ENCODE results near the gene ADAM33.
A peak's percentile ranks its signal among the peaks of the same experiment; 100 is the strongest.

The ADAM33 gene

DNA sequence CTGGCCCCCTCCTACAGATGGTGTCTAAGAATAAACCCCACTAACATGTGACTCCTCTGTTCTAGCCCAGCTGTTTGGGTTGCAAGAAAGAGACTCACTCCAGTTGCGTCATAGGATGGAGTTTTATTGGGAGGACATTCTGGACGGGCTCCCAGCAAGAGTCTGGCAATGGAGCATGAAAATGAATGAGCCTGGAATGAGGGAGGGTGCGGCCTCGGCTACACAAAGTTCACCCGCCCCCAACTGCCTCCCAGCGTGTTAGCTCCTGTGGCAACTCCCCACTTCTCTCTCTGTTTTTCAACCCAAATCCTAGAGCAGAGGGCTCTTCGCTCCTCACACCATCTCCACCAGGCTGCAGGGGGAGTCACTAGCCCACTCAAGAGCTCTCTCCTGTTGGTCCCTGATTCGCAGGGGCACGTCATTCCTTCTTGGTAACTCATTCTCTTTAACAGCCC lies 5.1 kb upstream of the ADAM33 start:
- Mint-ChIP-seq H3K27ac (no peak overlapping the region), H3K27me3 (peaks cover 29 to 43% of the 10 kb centered on the region in 2 donors)
- DNase-seq = no peak

DNA sequence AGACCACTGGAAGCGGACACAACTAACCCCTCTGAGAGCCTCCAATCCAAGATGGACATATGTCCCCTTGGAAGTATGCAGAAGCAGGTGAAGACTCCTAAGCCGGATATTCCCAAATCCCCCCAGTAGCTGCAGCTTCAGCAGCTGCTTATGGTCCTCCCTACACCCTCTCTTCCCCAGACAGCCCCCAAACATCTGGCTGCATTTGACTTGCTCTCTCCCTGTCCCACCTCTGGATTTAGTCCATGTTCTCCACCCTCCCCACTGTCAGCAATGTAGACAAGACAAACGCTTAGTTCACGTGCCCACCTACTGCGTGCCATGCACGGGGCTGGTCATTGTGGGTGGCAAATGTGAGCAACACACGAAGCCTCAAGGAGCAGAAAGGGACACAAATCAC lies 4.6 kb upstream of the ADAM33 start:
- no peak overlapping the region for H3K27ac Mint-ChIP-seq
- H3K4me3 Mint-ChIP-seq = no peak overlapping the region
- DNase-seq (no peak), ATAC-seq (replicated peaks) (no peak)
- peaks cover 32 to 45% of the 10 kb centered on the region in 2 donors for H3K27me3 Mint-ChIP-seq
- H3K4me1 Mint-ChIP-seq = peaks cover 0 to 3% of the 10 kb centered on the region in 2 donors
- H3K9me3 Mint-ChIP-seq = peaks cover 0 to 1% of the 10 kb centered on the region in 2 donors
- no peaks in the 10 kb centered on the region for H3K36me3 Mint-ChIP-seq

More for the DNA sequence above, 5.1 kb upstream of the ADAM33 start:
- H3K36me3 Mint-ChIP-seq = no peaks in the 10 kb centered on the region
- no peak overlapping the region for H3K4me3 Mint-ChIP-seq
- H3K9me3 Mint-ChIP-seq = peaks cover 0 to 1% of the 10 kb centered on the region in 2 donors
- ATAC-seq (replicated peaks) = no peak
- H3K4me1 Mint-ChIP-seq = no peaks in the 10 kb centered on the region

DNA sequence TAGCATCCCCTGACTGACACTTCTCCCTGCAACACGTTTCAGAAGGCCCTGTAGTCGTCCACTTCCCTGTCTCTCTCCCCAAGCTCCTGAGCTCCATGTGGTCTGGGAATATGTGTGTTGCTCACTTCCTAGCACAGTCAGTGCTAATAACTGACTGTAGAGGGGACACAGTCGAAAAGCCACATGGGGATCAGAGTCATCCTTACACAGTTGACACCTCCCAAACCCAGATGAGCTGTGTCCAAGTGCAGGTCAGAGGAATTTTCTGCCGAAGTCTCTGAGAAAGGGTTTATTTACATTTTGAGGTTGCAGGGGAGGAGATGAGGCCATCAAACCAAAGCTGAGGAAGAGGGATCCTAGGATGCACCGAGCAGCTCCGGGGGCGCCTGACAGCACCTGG lies 3.5 kb upstream of the ADAM33 start:
- DNase-seq = no peak
- Mint-ChIP-seq H3K4me1 (peaks cover 4 to 8% of the 10 kb centered on the region in 2 donors), H3K9me3 (peaks cover 0 to 1% of the 10 kb centered on the region in 2 donors), H3K36me3 (no peaks in the 10 kb centered on the region), H3K4me3 (no peak overlapping the region), H3K27ac (no peak overlapping the region), H3K27me3 (peaks cover 42 to 56% of the 10 kb centered on the region in 2 donors)
- no peak for ATAC-seq (replicated peaks)

GRCh38 chr20:3681352-3681930 lies 369 bp downstream of the ADAM33 start:
- peak overlapping the region; percentile 4 to 11 for H3K4me3 Mint-ChIP-seq
- DNase-seq (no peak), ATAC-seq (replicated peaks) (no peak)
- H3K4me1 Mint-ChIP-seq = peaks cover 8 to 15% of the 10 kb centered on the region in 2 donors
- no peaks in the 10 kb centered on the region for H3K36me3 Mint-ChIP-seq
- H3K9me3 Mint-ChIP-seq = no peaks in the 10 kb centered on the region
- H3K27ac Mint-ChIP-seq = peak overlapping the region; percentile 49
- H3K27me3 Mint-ChIP-seq = peaks cover 67 to 84% of the 10 kb centered on the region in 2 donors

- Mint-ChIP-seq H3K27me3 (peaks cover 65 to 87% of the 10 kb centered on the region in 2 donors), H3K4me3 (peak overlapping the region in 1 of 2 donors; percentile 11), H3K36me3 (no peaks in the 10 kb centered on the region), H3K9me3 (no peaks in the 10 kb centered on the region), H3K27ac (no peak overlapping the region), H3K4me1 (peaks cover 8 to 15% of the 10 kb centered on the region in 2 donors)
- DNase-seq = no peak
- ATAC-seq (replicated peaks) = no peak
Observed at GRCh38 chr20:3680701-3681351, 984 bp downstream of the ADAM33 start.

DNA sequence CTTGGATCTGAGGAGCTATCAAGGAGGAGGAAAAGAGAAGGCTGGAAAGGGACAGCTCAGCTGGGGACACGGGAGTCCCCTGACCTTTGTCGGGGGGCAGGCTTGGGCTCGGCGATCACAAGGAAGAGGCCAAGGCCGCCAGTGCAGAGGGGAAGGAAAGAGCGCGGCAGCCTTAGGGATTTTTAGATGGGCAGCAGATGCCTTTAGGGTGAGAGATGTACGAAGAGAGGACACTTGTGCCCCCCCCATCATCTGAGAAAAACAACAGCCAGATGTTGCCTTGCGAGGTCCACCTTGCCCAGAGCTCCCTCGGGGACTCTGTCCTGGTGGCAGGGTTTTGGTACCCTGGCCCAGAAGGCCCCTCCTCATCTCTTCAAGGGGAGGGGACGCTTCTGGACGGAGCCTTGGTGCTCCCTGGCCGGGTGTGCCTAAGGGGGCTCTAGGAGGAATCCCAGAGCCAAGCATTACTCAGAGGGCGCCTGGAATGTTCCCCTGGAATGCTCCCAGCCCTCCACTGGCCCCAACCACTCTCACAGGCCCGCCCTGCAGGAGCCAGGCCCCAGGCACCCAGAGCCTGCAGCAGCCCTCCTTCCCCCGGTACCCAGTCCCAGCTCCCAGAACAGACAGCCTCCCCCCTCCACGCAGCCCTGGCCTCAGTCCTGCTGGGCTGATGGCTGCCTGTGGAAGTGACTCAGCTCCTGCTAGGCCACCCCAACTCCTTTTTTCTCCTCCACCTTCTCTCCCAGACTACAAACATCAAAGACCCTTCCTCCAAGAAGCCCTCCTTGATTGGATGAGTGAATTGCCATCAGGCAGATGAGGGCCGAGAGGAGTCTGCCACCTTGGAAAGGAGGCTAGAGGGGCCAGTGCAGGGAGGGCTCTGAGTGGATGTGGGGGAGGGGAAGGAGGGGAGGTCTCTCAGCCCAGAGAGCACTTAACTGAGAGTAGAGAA lies 1.8 kb downstream of the ADAM33 start:
- peaks cover 8 to 15% of the 10 kb centered on the region in 2 donors for H3K4me1 Mint-ChIP-seq
- peaks cover 68 to 87% of the 10 kb centered on the region in 2 donors for H3K27me3 Mint-ChIP-seq
- no peak for DNase-seq
- no peak overlapping the region for H3K27ac Mint-ChIP-seq
- no peak for ATAC-seq (replicated peaks)
- H3K36me3 Mint-ChIP-seq = no peaks in the 10 kb centered on the region
- H3K9me3 Mint-ChIP-seq = no peaks in the 10 kb centered on the region
- H3K4me3 Mint-ChIP-seq = no peak overlapping the region

GRCh38 chr20:3678856-3679720 lies 2.7 kb downstream of the ADAM33 start:
- Mint-ChIP-seq H3K4me3 (no peak overlapping the region), H3K9me3 (no peaks in the 10 kb centered on the region), H3K27ac (no peak overlapping the region), H3K27me3 (peaks cover 73 to 89% of the 10 kb centered on the region in 2 donors), H3K36me3 (no peaks in the 10 kb centered on the region), H3K4me1 (peaks cover 8 to 15% of the 10 kb centered on the region in 2 donors)
- ATAC-seq (replicated peaks) = no peak
- DNase-seq = no peak

GRCh38 chr20:3678198-3678597 lies 3.6 kb downstream of the ADAM33 start:
- no peak overlapping the region for H3K4me3 Mint-ChIP-seq
- no peaks in the 10 kb centered on the region for H3K36me3 Mint-ChIP-seq
- peaks cover 69 to 88% of the 10 kb centered on the region in 2 donors for H3K27me3 Mint-ChIP-seq
- peaks cover 8 to 15% of the 10 kb centered on the region in 2 donors for H3K4me1 Mint-ChIP-seq
- no peak overlapping the region for H3K27ac Mint-ChIP-seq
- ATAC-seq (replicated peaks) = no peak
- H3K9me3 Mint-ChIP-seq = no peaks in the 10 kb centered on the region
- no peak for DNase-seq

GRCh38 chr20:3677733-3678132 lies 4.1 kb downstream of the ADAM33 start:
- Mint-ChIP-seq H3K36me3 (no peaks in the 10 kb centered on the region), H3K9me3 (no peaks in the 10 kb centered on the region), H3K27me3 (peaks cover 71 to 88% of the 10 kb centered on the region in 2 donors), H3K4me3 (no peak overlapping the region), H3K27ac (no peak overlapping the region), H3K4me1 (peaks cover 8 to 19% of the 10 kb centered on the region in 2 donors)
- no peak for DNase-seq
- no peak for ATAC-seq (replicated peaks)

DNA sequence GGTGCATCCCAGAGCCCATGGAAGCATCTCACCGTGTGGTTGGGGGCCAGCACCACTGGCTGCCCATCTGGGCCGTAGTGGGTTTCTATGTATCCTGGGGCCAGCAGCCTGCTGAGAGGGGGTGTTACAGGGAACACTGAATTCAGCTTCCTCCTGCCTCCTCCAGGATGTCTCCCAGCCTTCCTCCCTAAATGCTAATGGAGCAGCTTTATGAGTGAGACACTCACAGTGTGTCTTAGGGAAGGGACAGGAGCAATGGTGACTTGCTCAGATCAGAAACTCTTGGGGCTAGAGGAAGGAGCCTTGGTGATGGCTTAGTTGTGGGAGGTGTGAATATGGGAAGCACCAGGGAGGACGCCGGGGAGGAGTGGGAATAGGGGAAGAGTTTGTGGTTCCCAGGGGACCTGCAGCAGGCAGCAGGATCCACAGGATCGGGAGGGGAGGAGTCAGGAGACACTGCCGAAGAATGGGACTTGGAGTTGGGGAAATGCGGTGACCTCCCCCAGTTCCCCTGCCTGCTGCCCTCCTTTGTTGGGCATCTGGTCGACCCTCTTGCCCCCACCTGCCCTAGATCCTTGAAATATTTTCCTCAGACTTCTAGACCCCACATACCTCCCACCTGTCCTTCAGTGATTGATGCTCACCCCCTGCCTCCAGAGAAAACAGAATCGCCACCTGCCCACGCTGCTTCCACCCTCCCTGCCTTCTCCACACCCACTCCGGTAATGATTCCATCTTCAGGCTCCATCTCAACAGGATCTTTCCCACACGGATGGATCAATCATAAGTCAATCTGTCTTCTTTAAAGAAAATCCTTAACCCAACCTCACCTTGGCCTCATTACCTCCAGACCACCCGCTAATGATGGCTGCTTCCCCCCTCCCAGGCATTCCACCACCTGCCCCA lies 6.6 kb downstream of the ADAM33 start:
- Mint-ChIP-seq H3K36me3 (no peaks in the 10 kb centered on the region), H3K4me1 (peaks cover 8 to 20% of the 10 kb centered on the region in 2 donors), H3K27ac (no peak overlapping the region), H3K27me3 (peaks cover 78 to 93% of the 10 kb centered on the region in 2 donors), H3K4me3 (no peak overlapping the region), H3K9me3 (no peaks in the 10 kb centered on the region)
- no peak for ATAC-seq (replicated peaks)
- DNase-seq = no peak

- Mint-ChIP-seq H3K4me1 (peaks cover 8 to 20% of the 10 kb centered on the region in 2 donors), H3K4me3 (no peak overlapping the region), H3K27me3 (peaks cover 80 to 93% of the 10 kb centered on the region in 2 donors), H3K27ac (no peak overlapping the region), H3K9me3 (no peaks in the 10 kb centered on the region), H3K36me3 (no peaks in the 10 kb centered on the region)
- no peak for DNase-seq
- ATAC-seq (replicated peaks) = no peak
Observed at GRCh38 chr20:3674447-3674846, 7.4 kb downstream of the ADAM33 start.

DNA sequence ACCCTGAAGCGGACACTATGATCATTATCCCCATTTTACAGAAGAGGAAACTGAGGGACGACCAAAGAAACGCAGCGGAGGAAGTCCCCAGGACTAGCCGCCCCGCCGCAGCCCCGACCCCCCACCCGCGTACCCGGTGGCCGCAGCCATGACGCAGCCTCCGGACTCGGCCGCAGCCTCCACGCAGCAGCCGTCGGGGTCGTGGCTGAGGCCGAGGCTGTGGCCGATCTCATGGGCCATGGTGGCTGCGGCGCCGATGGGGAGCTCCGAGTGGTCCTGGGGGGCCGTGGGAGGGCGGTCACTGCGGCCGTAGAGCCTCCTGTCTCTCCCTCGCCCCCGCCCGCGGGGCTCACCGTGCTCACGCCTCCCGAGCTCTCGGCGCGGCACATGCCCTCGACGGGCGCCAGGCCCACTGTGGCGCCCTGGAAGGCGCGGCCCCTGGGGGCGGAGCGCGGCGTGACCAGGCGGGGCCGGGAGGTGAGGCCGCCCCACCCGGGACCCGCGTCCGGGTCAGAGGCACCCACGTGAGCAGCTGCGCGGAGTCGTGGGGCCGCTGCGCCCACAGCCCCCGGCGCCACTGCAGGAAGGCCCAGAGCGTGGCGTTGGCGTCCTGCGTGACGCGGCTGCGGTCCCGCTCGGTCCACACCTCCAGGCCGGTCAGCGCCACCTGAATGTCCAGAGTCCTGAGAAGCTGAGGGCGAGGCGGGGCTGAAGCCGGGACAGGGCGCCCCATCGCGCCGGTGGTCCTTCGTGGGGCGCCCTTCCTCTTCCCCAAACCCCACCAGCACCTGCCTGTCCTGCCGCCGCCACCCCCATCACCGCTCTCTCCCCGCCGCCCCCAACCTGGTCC lies 8.4 kb downstream of the ADAM33 start:
- Mint-ChIP-seq H3K4me3 (no peak overlapping the region), H3K4me1 (peaks cover 8 to 20% of the 10 kb centered on the region in 2 donors), H3K27me3 (peaks cover 75 to 84% of the 10 kb centered on the region in 2 donors), H3K36me3 (no peaks in the 10 kb centered on the region), H3K9me3 (no peaks in the 10 kb centered on the region), H3K27ac (no peak overlapping the region)
- ATAC-seq (replicated peaks) (no peak), DNase-seq (no peak)

Data from stimulated activated naive B cell treated with anti-CD40 and anti-IgM and Interleukin-4, amounts not matched to agents 10 μg/mL and 1 μg/mL and 100 μg/mL, for 72 hours (primary cell).